Measurements from ENCODE around the gene ZNF207.

DNA sequence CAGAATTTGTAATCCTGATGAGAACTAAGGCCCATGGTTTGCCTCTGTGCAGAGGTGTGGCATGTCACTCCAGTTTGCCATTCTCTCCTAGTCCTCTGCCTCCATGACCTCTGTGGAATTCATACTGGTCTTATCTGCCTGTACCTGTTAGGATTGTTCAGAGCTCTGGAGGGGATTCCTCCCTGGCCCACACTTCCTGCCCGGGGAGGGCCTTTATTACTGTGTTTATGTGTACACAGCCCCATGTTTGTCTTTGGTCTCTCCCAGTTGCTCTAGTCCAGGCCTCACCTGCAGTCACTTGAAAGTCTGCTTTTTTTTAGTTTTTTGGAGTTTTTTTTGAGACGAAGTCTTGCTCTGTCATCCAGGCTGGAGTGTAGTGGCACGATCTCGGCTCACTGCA lies 47.9 kb upstream of the ZNF207 start:
- TF ChIP-seq, protein P1, sequence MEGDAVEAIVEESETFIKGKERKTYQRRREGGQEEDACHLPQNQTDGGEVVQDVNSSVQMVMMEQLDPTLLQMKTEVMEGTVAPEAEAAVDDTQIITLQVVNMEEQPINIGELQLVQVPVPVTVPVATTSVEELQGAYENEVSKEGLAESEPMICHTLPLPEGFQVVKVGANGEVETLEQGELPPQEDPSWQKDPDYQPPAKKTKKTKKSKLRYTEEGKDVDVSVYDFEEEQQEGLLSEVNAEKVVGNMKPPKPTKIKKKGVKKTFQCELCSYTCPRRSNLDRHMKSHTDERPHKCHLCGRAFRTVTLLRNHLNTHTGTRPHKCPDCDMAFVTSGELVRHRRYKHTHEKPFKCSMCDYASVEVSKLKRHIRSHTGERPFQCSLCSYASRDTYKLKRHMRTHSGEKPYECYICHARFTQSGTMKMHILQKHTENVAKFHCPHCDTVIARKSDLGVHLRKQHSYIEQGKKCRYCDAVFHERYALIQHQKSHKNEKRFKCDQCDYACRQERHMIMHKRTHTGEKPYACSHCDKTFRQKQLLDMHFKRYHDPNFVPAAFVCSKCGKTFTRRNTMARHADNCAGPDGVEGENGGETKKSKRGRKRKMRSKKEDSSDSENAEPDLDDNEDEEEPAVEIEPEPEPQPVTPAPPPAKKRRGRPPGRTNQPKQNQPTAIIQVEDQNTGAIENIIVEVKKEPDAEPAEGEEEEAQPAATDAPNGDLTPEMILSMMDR (conservative IDR thresholded peaks at IDR 0.05; ENCODE audit: low read depth, low read length): no peak
- no peak for TF ChIP-seq EZH2phosphoT487 (IDR thresholded peaks at IDR 0.05; ENCODE audit: borderline replicate concordance, low read length)
